Measurements from ENCODE around the gene N4BP2L2. TPM values are rescaled to one million over a fixed set of nuclear protein-coding genes. Genes with fewer than 3 reads are reported as not detected.

N4BP2L2 gene
- total and polyA plus RNA-seq, 2 of the 8 experiments (the other 6 are each of a cell fraction or from before 2014, with no cell fraction given), result 14.6 to 67.6 TPM

- H3K4me1 ChIP-seq (replicated peaks in 1 of 4; ENCODE audit: control insufficient read depth in 3 of 4, insufficient read depth in 4 of 4, low read length in 3 of 4), result no peaks in the 10 kb centered on the region
- no peak overlapping the region for H3K4me3 ChIP-seq (ENCODE audit: extremely low read depth in 1 of 4, insufficient read depth in 2 of 4, low read depth in 3 of 4, low read length in 4 of 4)
- H3K79me1 ChIP-seq (ENCODE audit: low read depth, low read length), result no peaks in the 10 kb centered on the region
- no peak overlapping the region for H2BK20ac ChIP-seq (ENCODE audit: low read length)
- ChIA-PET POLR2A (ENCODE audit: partially characterized antibody) (interaction anchor here (1.0 kb wide), 1 partner anchor 10 kb away, joined by 3 read pairs; no protein-coding TSS in a partner anchor), CTCF (ENCODE audit: partially characterized antibody) (no interaction called here)
- H2BK5ac ChIP-seq (ENCODE audit: low read depth, low read length), result no peak overlapping the region
- H3K9ac ChIP-seq (replicated peaks in 1 of 4; ENCODE audit: extremely low read depth in 1 of 4, low read depth in 3 of 4, low read length in 3 of 4), result no peak overlapping the region
- WGBS, 2 experiments (ENCODE audit: extremely low coverage in 1 of 2, insufficient coverage in 1 of 2, insufficient read length in 1 of 2, insufficient replicate concordance in 2 of 2, low coverage in 1 of 2, low lambda C conversion rate in 2 of 2, missing lambda C conversion rate in 1 of 2), result 100% methylated on average over 1 of the region's 1 CpG; no CpG with 5 or more reads in 1 of the 2 experiments
- no peaks in the 10 kb centered on the region for H3K79me2 ChIP-seq (ENCODE audit: control insufficient read depth in 1 of 2, insufficient read depth in 2 of 2, low read length in 2 of 2)
- H3K18ac ChIP-seq (ENCODE audit: extremely low read depth, low read length), result no peak overlapping the region
- no peak overlapping the region for H2AFZ ChIP-seq (ENCODE audit: low read length)
- H3K36me3 ChIP-seq (ENCODE audit: control insufficient read depth in 2 of 4, insufficient read depth in 4 of 4, low read length in 3 of 4), result no peaks in the 10 kb centered on the region
- no peak overlapping the region for H3K4ac ChIP-seq (replicated peaks; ENCODE audit: insufficient read length, low read depth, low read length)
- H2BK15ac ChIP-seq (ENCODE audit: low read length), result no peak overlapping the region
- H4K5ac ChIP-seq (ENCODE audit: insufficient read length, low read depth, low read length), result no peak overlapping the region
- H3K4me2 ChIP-seq (ENCODE audit: insufficient read depth in 1 of 2, low read depth in 2 of 2, low read length in 2 of 2), result no peak overlapping the region
- no peak overlapping the region for H3K27ac ChIP-seq (ENCODE audit: low read depth, low read length)
- FAIRE-seq, result no peak
- H3K56ac ChIP-seq (replicated peaks; ENCODE audit: insufficient read length, low read depth, low read length), result no peak overlapping the region
- H4K91ac ChIP-seq (replicated peaks; ENCODE audit: insufficient read length, low read length), result no peak overlapping the region
- no peak overlapping the region for H3K14ac ChIP-seq (ENCODE audit: insufficient read length)
- no peak overlapping the region for H3K23ac ChIP-seq (ENCODE audit: insufficient read length)
- no peaks in the 10 kb centered on the region for H3K9me3 ChIP-seq (ENCODE audit: insufficient read depth in 2 of 2, low read depth in 1 of 2, low read length in 1 of 2)
- H2BK12ac ChIP-seq (ENCODE audit: low read depth, low read length), result no peak overlapping the region
- DNase-seq (ENCODE audit: low read depth in 1 of 2, low spot score in 2 of 2), result no peak
- no peaks in the 10 kb centered on the region for H4K20me1 ChIP-seq (replicated peaks in 1 of 2; ENCODE audit: control insufficient read depth in 1 of 2, insufficient read depth in 2 of 2, low read length in 2 of 2)
- no peaks in the 10 kb centered on the region for H3K23me2 ChIP-seq (ENCODE audit: low read depth, low read length)
- H2BK120ac ChIP-seq (replicated peaks; ENCODE audit: low read depth, low read length), result no peak overlapping the region
- H4K8ac ChIP-seq (ENCODE audit: extremely low read depth, insufficient read depth, low read length), result no peak overlapping the region
- no peaks in the 10 kb centered on the region for H3K27me3 ChIP-seq (replicated peaks in 1 of 4; ENCODE audit: control insufficient read depth in 3 of 4, extremely low read depth in 1 of 4, insufficient read depth in 3 of 4, low read length in 3 of 4)
- no peak overlapping the region for H2AK5ac ChIP-seq (ENCODE audit: low read depth, low read length)
- TF ChIP-seq SP4 (IDR thresholded peaks at IDR 0.05; ENCODE audit: low read length) (no peak), CBX8 (IDR thresholded peaks at IDR 0.05; ENCODE audit: borderline replicate concordance, low read depth, low read length) (no peak), SUZ12 (IDR thresholded peaks at IDR 0.05; ENCODE audit: low read length) (no peak)
Observed at GRCh38 chr13:32497589-32497988, 41.0 kb downstream of the N4BP2L2 start.
